ENCODE results near the gene PCBP3. TPM values are rescaled to one million over a fixed set of nuclear protein-coding genes. Genes with fewer than 3 reads are reported as not detected.
A peak's percentile ranks its signal among the peaks of the same experiment; 100 is the strongest.

The PCBP3 gene
- total RNA-seq, 6 experiments from 2014 or later: 0.37 to 1.5 (median 0.69) TPM

DNA sequence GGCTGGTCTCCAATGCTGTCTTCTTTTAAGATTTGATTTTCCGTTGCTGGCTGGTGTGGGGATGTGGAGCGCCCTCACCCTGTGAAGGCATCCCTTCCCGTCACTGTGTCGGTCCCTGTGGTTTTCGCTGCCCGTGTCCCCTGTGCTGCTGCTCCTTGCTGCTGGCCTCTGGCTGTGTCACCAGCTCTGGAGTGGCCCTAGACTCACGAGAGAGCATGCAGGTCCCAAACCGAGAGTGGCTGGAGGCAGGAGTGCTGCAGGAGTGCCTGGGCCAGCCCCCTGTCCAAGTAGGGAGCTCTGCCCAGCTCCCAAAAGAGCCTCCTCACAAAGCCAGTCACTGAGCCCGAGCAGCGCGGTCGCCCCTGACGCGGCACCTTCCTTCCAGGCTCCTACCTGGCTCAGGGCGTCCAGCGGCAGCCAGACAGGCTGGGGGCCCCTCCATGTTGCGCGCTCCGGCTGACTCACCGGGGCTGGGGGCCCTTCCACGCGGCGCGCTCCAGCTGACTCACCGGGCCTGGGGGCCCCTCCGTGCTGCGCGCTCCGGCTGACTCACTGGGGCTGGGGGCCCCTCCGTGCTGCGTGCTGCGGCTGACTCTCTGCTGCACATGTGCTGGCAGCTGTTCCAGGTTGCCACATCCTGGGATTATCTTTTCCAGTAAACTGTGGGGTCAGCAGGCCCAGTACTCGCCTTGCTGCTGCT is 231.3 kb downstream of the PCBP3 start:
- no peak for TF ChIP-seq POLR2A (IDR thresholded peaks at IDR 0.05)
- TF ChIP-seq, protein P1, sequence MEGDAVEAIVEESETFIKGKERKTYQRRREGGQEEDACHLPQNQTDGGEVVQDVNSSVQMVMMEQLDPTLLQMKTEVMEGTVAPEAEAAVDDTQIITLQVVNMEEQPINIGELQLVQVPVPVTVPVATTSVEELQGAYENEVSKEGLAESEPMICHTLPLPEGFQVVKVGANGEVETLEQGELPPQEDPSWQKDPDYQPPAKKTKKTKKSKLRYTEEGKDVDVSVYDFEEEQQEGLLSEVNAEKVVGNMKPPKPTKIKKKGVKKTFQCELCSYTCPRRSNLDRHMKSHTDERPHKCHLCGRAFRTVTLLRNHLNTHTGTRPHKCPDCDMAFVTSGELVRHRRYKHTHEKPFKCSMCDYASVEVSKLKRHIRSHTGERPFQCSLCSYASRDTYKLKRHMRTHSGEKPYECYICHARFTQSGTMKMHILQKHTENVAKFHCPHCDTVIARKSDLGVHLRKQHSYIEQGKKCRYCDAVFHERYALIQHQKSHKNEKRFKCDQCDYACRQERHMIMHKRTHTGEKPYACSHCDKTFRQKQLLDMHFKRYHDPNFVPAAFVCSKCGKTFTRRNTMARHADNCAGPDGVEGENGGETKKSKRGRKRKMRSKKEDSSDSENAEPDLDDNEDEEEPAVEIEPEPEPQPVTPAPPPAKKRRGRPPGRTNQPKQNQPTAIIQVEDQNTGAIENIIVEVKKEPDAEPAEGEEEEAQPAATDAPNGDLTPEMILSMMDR (IDR thresholded peaks at IDR 0.05): no peak
- ATAC-seq (no peak), DNase-seq (peak in 2 of 3 donors; percentile 13 to 35)
- 61% methylated on average over 3 of the region's 33 CpGs for WGBS (ENCODE audit: insufficient coverage, low coverage, low lambda C conversion rate, missing lambda C conversion rate)
- Histone ChIP-seq H3K4me3 (no peak overlapping the region), H3K4me1 (no peaks in the 10 kb centered on the region), H3K27ac (no peak overlapping the region), H3K36me3 (no peaks in the 10 kb centered on the region), H3K27me3 (no peaks in the 10 kb centered on the region), H3K9me3 (no peaks in the 10 kb centered on the region)
- intact Hi-C loops (cut with DNase I): no loop called here

DNA sequence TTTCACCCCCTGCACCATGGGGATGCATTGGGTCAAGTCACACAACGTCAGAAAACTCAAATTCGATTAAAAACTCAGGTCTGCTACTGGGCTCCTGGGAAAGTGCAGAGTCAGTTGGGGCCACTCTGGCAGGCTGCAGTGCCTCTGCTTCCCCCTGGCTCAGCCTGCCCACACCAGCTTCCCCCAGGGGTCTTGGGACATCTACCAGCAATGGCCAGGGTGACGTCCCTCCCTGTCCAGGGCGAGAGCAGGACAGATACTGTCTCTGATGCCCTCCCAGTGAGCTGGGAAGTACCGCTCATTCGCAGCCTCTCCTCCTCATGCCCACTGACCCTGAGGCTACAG is 231.9 kb downstream of the PCBP3 start:
- TF ChIP-seq, protein P1 (IDR thresholded peaks at IDR 0.05): no peak
- TF ChIP-seq POLR2A (IDR thresholded peaks at IDR 0.05): no peak
- Histone ChIP-seq H3K9me3 (no peaks in the 10 kb centered on the region), H3K27me3 (no peaks in the 10 kb centered on the region), H3K36me3 (no peaks in the 10 kb centered on the region), H3K4me1 (no peaks in the 10 kb centered on the region), H3K4me3 (no peak overlapping the region), H3K27ac (no peak overlapping the region)
- DNase-seq (peak in 2 of 3 donors; percentile 5 to 17), ATAC-seq (no peak)
- intact Hi-C loops (cut with DNase I): no loop called here
- 80% methylated on average over 1 of the region's 6 CpGs for WGBS (ENCODE audit: insufficient coverage, low coverage, low lambda C conversion rate, missing lambda C conversion rate)

- no peaks in the 10 kb centered on the region for H3K27me3 ChIP-seq
- intact Hi-C loops (cut with DNase I): no loop called here
- H3K27ac ChIP-seq: no peak overlapping the region
- WGBS (ENCODE audit: insufficient coverage, low coverage, low lambda C conversion rate, missing lambda C conversion rate): 55% methylated on average over 2 of the region's 12 CpGs
- no peaks in the 10 kb centered on the region for H3K9me3 ChIP-seq
- H3K36me3 ChIP-seq: no peaks in the 10 kb centered on the region
- no peaks in the 10 kb centered on the region for H3K4me1 ChIP-seq
- no peak for TF ChIP-seq POLR2A (IDR thresholded peaks at IDR 0.05)
- TF ChIP-seq, protein P1 (IDR thresholded peaks at IDR 0.05): no peak
- DNase-seq (peak in 2 of 3 donors; percentile 4 to 19), ATAC-seq (no peak)
- H3K4me3 ChIP-seq: no peak overlapping the region
Observed at GRCh38 chr21:45875881-45876280, 232.4 kb downstream of the PCBP3 start.

- TF ChIP-seq, protein P1 (IDR thresholded peaks at IDR 0.05): no peak
- no peak for TF ChIP-seq POLR2A (IDR thresholded peaks at IDR 0.05)
- intact Hi-C loops (cut with DNase I): no loop called here
- Histone ChIP-seq H3K4me1 (no peaks in the 10 kb centered on the region), H3K27ac (no peak overlapping the region), H3K27me3 (no peaks in the 10 kb centered on the region), H3K4me3 (no peak overlapping the region), H3K9me3 (no peaks in the 10 kb centered on the region), H3K36me3 (no peaks in the 10 kb centered on the region)
- WGBS (ENCODE audit: insufficient coverage, low coverage, low lambda C conversion rate, missing lambda C conversion rate): 44% methylated on average over 4 of the region's 28 CpGs
- ATAC-seq (no peak), DNase-seq (peak in 2 of 3 donors; percentile 7 to 42)
Observed at GRCh38 chr21:45876381-45877170, 233.1 kb downstream of the PCBP3 start.

Measured in right lobe of liver (tissue), 6 donors.